ENCODE measurements around the gene FMNL1.

GRCh38 chr17:45260204-45260783 is 38.6 kb downstream of the FMNL1 start:
- TF ChIP-seq POLR2A (IDR thresholded peaks at IDR 0.05): no peak
- no peak for TF ChIP-seq CTCF (IDR thresholded peaks at IDR 0.05)
